NCI-H128 (cell line): Measurements from ENCODE around the gene RUNX2.

Experiments used
- DNase-seq: peaks from one replicate; lab custom pipeline; 2025; ENCODE audit not compliant: unreplicated experiment; lab: John Stamatoyannopoulos, UW

Gene RUNX2

DNA sequence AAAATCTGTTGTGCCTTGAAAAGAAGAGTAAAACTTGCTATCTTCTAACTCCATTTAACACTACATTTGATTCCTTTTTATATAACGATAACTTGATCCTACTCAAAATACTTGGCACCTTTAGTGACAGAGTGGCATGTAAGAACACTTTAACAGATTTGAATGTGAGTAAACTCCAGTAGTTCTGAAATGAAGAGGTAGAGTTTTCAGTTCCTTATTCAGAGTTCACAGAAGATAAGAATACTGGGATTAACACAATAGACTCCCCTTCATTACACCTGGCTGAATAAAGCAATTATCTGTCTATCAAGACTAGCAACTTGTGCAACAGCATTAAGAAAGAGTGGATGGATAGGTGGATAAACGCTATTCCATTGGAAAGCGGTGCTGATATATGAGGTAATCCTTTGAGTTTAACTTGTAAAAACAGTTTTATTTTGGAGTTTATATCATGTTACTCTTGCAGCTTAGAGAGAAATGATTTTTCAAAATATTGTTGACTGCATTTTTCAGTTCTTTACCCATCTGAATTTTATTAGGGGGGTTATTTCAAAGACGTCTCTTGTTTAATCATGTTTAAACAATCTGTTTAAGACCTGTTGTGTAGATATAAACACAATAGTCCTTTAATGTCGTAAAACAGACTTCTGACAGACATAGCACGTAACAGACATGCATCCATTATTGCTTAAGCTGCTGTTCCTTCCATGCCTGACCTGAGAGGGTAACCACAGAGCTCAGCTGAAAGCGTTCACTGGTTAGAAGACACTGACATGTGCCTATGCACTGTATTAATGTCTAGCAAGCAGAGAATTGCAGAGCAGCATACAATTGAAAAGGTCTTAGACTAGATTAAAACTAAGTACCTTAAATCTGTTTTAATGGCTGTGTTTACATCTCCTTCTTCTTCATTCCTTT lies 152.0 kb downstream of the RUNX2 start:
- no peak for DNase-seq

DNA sequence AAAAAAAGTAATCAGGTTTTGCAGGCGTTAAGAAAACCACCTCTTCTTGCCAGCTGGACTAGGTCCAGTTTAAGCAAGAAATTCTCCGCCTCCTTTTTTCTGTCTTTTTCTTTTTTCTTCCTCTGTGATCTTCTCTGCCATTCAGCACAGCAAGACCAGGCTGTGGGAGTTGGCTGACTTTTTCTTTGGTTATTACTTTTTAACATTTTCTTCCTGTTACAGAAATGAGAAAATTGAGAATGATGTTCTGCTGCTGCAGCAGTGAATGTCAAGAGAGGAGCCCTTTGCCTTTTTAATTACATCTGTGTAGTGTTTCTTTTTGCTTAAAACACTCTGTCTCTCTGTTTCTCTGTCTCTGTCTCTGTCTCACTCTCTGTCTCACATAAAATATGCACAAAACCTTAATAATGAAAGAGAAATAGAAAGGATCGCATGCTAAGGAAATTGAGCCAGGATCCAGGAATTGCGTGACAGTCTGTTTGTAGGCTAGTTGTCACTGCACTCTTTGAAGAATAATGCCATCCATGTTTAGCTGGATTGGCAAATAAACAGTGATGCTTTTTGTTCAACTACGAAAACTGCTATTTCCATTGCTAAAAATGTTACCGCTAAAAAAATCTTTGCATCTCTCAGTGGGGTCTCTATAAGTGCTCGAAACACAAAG lies 152.8 kb downstream of the RUNX2 start:
- no peak for DNase-seq

DNA sequence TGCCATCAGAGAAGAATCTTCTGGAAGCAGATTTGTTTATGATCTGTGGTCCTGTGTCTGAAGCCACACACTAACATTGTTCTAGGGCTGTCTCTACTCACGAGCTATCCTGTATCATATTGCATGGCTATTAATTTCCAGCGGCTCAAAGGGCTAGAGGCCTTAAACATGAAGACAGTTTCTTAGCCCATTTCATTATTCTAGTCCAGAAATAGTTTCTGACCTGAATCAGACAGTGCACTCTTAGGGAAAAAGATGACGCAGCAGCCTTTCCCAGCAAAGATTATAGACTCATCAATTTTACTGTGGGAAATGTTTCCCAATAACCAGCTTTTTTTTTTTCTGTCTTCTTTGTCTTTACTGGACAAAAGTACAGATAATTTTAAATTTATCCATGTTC lies 154.9 kb downstream of the RUNX2 start:
- no peak for DNase-seq

DNA sequence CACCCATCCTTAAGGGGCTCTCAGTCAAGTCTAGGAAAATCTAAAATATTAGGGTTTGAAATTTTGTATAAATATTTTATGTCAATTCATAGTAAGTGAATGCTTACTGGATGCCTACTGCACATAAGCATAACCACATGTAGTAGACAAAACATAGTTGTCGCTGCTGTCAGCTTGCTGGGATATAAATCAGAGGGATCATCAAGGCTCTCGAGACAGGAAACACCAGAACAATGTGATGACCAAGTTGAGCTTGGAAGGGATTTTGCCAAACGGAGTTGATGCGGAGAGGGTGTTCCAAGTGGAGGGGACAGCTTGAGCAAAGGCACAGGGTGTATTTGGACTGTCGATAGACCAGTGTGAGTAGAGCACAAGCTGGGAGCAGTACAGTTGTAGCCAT lies 155.4 kb downstream of the RUNX2 start:
- no peak for DNase-seq

DNA sequence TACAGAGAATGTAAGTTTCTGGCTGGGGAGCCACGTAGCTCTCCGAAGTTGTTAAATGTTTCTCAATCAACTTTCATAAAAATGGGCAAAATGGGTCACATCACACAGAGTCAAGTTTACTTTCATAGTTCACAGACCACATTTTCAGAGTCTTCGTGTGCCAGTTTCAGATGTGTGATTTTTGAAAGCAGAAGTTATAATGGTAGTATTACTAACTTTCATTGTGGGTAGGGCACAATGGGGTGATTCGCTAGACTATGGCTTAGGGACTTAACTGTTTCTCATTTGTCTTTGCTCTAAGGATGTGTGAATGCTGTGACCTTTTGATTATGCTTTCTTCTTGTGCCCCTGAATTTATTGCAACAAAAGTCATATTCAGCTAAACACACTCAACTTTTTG lies 158.6 kb downstream of the RUNX2 start:
- no peak for DNase-seq

DNA sequence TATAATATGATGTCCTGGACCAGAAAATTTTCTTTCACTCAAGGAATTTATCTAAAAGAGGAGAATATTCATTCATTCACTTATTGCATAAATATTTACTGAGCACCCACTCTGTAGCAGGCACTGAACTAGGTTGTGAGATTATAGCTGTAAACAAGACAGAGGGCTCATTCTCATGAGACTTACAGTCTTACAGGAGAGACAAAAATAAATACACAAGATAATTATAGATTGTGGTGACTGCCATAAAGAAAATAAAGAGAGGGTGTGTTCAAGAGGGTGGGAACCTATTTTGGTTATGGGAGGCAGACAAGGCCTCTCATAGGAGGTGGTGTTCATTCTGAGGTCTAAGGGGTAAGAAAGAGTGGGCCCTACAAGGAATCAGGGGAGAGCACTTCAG lies 159.5 kb downstream of the RUNX2 start:
- DNase-seq, result no peak

DNA sequence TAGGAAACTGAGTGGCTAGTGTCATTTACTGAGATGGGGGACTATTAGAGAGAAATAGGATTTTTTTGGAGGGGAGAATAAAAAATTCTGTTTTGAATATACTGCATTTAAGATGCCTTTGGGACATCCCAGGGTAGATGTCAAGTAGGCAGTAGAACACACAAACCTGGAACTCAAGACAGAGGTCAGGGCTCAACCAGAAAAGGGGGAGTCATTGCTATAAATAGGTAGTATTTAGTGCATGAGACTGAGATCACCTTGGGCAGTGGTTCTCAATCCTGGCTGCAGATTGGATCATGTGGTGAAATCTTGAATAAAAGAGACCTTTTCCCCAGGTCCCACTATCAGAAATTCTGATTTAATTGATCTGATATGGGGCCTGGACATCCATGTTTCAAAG lies 160.1 kb downstream of the RUNX2 start:
- DNase-seq, result no peak

DNA sequence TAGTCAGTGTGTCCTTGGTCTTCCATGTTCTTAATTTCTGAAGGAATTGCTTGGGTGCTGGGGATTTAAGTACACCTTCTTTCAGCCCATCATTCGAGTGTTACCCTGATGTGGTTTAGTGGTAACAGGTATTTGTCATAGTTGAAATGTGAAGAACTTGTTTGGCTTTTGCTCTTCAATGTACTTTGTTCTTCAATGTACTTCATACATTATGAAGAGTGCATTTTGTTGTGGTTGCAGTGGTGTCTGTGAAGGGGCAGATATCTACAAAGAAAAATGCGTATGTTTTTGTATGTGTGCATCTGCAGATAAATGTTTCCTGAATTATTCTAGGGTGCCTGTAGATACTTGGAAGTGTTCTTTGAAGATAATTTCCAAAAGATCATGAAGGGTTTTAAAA lies 160.8 kb downstream of the RUNX2 start:
- no peak for DNase-seq

DNA sequence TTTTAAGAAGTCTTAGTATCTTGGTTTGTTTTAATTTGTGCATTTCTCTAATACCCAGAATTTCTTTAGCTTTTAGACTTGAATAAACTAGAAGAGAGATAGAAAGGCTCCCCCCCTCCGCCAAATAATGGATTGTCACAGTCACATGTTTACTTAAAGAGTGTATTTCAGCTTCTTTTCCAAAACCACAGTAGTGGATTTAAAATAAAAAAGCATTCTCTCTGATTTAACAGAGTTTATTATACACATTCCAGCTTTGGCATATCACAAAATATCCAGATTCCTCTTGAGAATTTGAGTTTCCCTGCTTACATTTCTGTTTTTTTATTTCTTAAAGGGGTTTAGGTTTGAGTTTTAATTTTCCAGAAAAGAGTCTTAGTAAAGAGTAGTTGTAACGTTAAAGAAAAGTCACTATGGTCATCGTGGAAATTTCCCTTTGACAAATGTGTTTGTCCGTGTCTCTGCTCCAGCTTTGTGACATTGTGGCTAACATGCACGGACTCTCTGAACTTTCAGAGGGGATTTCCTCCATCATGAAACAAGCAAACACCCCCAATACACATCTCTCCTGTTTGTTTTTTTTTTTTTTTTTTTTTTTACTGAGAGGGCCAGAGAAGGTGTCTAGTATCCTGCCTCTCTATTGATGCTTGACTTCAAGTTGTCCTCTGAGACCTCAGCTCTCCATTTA lies 163.1 kb downstream of the RUNX2 start:
- DNase-seq, result no peak

DNA sequence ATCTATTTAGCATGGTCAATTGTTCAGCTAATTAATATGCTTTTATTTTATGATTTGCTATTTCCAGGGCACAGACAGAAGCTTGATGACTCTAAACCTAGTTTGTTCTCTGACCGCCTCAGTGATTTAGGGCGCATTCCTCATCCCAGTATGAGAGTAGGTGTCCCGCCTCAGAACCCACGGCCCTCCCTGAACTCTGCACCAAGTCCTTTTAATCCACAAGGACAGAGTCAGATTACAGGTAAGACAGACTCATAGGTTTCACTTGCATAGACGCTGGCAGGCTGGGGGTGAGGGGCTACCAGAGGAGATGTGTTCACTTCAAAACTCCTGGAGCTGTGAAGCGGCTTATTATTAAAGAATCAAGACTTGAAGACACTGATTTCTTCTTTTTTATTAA lies 163.7 kb downstream of the RUNX2 start:
- DNase-seq, result no peak

DNA sequence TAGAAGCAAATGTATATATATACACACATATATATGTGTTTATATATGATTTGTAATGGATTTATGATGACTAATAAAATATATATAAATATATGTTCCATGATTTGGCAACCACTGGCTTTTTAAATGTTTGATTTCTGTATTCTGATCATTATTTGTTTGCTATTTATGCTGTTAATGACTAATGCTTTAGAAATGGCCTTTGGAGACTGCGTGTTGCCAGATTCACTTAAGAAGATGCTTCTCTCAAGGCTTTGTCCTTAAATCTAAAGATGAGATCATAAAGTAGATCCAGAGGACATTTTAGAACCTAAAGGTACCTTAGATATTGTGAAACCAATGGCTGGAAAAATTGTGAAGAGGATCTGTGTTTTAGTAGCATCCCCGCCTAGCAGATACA lies 165.6 kb downstream of the RUNX2 start:
- no peak for DNase-seq

DNA sequence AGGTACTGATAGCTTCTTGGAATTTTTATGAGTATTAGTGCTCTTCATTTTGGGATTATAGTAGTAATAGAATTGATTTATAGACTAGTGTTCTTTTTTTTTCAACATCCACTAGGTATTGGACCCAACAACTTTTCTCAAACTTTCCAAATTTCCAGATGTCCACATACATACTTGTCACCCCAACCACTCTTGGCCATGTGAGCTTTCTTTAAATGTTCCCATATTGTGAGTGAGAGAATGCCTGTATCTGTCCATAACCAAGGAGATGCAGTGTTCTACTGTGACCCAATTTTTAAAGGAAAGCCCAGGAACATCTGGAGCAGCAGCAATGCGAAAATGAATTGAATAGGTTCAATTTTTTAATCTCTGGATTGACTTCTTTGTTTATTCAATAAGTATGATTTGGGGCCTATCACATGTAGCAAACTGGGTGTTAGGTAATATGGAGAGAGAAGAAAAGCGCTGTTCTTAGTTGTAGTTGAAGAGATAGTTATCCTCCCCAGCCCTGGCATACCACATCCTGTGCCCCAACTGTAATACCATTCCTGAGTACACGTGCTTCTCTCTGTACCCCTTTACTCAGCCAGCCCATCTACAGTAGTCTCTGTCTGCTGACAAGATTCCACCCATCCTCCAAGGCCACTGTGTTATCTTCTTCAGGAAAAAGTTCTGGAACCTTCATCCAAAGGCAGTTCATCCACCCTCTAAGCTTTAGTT lies 166.4 kb downstream of the RUNX2 start:
- no peak for DNase-seq

DNA sequence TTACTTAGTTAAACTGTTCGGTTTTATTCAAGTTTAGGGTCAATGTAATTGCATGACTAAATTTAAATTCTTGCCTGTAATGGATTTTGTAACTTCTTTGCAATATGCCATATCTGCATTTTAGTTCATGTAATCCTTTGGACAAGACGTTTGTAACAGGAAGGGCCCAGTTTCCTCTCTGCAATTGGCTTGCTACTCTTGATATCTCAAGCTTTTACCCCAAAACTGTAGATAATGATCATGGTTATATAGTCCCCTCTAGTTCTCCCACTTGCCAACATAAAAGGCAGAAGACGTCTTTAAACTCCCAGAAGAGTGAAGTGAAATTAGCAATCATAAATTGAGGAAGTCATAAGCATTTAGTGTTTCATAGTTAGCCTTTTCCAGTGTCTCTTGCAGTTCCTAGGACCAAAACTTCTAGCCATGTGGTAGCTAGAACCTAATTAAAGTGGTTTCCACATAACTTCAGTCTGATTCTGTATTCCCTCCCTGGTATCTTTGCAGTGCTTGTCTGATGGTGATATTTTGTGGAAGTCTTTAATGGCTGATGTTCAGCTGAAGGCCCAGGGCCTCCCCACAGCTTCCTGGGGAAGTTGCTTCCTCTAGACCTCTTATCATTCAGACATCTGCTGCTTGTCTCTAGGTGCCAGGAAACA lies 167.4 kb downstream of the RUNX2 start:
- no peak for DNase-seq

DNA sequence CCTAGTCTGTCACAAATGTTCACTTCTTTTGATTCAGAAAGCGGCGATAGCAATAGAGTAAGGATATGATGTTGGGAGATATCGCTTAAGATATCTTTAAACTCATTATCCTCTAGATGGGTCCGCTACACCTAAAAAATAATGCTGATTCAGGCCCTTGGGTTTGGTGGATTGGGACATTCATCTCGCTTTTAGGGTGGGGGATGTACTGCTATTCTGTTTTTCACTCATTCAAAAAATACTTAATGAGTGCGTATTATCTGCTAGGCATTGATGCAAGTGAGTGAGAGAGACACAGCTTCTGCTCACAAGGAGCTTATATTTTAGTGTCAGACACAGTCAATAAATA lies 167.9 kb downstream of the RUNX2 start:
- DNase-seq, result no peak

DNA sequence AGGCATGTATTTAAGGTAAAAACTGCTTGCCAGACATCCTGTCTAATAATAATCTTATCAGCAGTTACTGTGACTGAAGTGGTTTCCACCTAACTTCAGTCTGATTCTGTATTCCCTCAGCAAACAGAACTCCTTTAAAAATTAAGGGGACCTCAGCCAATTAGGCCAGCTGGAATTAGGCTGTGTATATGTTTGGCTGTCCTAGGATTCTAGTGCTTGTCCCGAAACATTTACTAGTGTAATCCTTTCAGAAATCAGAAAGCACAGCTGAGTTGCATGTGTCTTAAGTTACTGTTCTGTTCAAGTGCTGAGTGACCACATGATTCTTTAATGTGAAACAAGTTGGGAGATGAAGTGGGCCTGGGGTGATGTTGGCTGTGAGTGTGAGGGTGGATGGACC lies 170.5 kb downstream of the RUNX2 start:
- no peak for DNase-seq

DNA sequence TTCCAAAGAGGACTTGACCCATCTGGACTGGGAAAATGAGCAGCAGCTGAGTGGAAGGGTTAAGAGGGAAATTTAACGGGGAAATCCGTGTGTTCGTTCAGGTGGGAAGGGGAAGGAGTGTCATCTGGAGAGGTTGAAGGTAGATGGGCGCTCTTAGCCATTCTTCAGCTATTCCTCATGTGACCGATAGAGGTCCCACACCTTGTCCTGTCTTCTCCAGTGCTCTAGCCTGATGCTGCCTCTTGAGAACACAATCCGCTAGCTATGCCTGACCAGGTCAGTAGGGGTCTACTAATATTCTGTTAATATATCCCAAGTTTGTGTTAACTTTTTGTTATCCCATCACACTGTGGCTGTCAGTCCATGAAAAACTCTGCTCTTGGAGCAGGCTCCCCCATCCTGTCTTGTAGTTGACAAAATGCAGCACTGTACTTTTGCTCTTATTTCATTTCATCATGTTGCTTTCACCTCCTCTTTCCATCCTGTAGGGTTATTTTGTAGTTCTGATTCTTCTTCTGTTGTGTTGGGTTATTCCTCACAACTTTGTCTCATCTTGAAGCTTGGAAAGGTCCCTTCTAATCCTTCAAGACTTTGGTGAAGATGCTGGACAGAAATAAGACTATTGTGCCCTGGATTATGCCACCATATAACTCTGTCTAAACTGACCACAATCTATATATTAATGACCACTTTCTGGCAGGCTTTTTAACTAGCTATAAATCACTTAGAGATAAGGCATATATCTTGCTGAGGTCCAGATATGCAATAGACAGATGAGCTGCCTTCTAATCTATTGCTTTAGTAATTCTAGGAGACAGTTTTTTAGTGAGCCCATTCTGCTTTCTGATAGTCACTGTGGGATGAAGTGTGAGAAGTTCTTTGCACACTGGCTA lies 173.0 kb downstream of the RUNX2 start:
- no peak for DNase-seq

DNA sequence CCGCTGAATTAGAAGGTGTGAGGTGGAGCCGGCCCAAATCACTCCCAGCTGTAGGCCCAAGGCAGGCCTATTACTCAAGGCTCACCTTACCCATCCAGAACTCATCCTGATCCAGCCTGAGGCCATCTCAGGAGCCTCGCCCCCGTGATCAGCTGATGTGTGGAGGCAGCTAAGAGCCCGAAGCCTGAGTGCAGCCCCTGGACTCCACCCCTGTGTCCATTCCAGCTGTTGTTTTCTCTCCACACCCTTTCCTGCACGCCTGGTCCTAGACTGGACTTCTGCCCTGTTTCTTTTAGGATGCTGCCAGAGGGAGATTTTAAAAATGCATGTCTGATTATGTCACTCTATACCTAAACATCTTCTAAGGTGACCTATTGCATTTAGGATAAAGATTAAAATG lies 174.3 kb downstream of the RUNX2 start:
- no peak for DNase-seq

DNA sequence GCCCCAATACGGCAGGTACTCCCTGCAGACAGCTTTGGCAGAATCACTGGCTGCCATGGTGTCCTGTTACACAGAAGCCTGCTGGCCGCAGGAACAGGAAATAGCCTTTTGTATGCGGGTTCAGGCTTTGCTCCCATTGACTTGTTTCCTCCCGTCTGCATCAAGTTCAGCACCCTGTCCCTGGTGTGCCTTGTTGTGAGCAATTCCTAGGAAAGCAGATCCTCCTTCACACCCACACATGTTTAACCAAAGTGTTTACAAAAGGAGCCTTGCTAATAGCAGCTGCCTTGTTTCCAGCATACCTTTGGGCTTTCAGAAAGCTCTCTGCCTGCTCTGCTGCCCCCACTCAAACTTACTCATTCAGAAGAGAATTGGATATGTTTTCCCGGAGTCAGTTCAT lies 176.8 kb downstream of the RUNX2 start:
- no peak for DNase-seq

DNA sequence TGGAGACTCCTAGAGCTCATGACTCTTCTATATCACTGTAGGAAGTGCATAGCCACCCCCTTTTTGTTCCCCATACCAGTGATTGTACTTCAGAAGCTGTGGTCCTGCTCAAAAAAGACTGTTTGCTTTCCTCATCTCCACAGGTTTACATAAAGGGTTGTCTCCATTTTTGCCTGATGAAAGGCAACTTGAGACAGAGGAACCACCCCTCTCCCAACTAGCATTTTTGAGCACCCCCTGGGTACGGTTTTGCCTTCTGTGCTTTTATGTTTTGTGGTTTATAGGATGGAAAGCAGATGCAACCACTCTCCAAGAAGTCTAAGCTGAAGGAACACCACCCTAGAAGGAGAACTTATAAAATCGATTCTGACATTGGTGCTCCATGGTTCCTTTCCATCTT lies 177.3 kb downstream of the RUNX2 start:
- DNase-seq, result no peak

DNA sequence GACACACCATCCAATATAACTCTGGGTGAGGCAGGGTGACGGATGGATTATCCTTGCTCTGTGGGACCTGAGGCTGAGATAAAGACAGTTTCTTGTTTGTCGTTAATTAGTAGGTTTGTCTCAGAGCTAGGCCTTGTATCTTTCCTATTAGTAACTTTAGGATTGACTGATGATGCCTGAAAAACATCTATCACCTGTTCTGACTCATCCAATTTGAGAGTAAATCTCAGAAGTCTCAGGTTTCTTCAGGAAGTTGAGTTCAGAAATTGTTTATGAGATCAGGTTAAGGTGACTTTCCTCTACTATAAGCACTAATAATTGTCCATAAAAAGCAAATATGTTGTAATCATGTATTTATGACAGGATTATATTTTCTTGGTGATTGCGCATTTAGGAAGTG lies 179.1 kb downstream of the RUNX2 start:
- no peak for DNase-seq
